HG03025 (cell line): ENCODE results near the gene COL6A2.
"Not testable (repeated sequence)": the region's sequence is repeated elsewhere in the genome, so short reads cannot be mapped to it uniquely, and the experiment has no call there.

Experiments used
- ATAC-seq: cut with Tn5 transposase; IDR thresholded peaks from one replicate; pipeline ENCODE4 v1.9.1; 2021; ENCODE audit warnings: mild to moderate bottlenecking, moderate library complexity; ENCODE audit not compliant: unreplicated experiment, low FRiP score

The COL6A2 gene

DNA sequence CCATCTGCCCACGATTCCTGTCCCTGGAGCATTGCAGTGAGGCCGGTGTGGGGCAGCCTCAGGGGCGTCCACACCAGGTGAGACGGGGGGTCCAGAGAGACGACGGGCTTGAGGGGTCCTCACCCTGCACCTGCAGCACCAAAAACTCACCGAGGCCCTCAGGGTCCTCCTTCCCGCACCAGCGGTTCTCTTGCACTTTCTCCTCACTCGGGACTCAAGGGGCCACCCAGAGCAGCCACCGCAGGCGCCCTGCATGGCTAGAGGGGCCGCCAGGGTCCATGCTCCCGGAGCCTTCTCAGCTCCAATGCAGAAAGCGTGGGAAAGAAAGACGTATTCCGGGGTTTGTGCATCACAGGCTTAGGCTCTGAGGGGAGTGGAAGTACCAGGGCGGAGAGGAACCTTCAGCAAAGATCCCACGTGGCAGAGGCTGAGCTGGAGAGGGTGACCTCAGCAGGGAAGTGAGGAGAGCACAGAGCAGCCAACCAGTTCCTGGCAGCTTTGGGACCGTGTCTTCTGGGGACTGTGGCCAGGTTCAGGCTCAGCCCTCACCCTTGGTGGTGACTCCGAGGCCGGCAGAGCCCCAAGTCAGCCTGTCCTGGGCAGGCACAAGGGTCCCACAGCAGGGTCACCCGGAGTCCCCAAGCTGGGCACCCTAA is 19.5 kb upstream of the COL6A2 start:
- ATAC-seq: no peak

DNA sequence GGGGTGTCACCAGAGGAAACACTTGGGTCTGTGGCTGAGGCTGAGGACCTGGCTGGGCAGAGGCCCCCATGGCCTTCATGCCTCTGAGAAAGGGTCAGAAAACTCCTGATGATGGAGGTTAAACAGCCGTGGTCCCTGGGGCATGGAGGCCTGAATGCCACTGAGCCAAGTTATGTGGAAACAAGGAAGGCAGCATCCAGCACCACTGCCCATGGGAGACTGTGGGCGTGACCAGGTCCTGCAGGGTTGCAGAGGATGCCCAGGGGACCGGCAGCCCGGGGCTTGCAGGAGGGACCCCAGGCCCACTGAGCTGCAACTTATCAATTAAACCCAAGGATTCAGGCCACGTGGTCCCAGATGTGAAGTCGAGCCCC is 18.9 kb upstream of the COL6A2 start:
- no peak for ATAC-seq

DNA sequence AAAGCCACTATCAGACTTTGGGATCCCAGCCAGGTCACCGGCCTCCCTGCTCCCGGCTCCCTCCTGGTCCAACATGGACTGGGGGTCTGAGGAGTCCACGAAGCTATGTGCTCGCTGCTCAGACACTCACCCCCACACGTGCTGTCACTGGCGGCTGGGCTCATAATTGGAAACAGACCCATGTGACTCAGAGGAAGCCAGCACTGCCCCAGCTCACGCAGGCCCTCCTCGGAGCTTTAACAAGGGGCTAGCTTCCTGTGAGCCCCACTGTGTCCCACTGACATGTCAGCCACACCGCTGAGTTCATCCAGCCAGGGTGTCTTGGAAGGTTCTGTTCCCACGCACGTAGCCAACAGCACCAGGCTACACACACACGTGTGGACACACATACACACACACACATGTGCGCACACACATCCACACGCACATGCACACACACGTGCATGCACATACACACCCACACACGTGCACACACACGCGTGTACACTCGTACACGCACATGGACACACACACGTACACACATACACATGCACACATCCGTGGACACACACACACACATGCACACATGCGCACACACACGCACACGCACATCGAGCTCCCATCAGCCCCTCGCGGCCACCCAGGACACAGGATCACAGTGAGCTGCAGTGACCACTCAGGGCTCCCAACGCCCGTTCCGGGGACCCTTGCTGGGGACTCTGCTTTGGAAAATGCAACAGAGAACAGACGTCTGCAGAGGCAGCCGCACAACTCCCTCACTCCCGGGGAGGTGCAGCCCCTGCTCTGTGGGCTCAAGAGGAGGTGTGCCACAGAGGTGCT is 18.4 kb upstream of the COL6A2 start:
- ATAC-seq: no peak

DNA sequence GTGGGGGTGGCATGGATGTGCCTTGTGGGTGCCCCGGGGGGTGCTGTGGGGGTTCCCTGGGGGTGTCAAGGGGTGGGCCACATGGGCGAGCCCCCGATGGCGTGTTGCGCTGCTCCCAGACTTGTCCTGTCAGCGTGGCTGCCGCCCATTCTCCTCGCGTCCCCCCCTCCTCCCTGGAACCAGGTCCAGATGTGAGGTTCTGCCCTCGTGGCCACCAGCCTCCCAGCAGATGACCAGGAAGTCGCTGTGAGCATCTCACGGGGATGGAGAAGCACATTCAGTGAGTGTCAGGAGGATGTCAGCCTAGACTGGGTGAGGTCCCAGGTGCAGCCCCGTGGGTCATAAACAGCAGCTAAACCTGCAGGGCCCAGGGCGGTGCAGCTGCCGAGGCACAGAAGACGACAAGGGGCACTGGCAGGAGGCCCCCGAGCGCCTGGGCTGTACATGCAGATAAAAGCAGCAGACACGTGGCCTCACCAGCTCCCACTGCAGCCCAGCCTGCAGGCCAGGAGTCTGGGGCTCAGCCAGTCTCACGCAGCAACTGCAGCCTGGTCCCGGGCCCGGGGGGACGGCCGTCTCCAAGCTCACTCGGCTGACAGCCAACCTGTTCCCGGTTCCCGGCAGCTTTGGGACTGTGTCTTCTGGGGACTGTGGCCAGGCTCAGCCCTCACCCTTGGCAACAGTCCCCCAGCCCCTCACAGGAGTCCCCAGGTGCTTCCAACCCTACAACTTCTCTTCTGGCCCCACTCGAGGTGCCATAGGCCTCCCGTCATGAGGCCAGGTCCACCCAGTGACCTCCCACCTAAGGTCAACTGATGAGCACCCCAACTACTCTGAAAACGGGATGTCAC is 17.5 kb upstream of the COL6A2 start:
- no peak for ATAC-seq

DNA sequence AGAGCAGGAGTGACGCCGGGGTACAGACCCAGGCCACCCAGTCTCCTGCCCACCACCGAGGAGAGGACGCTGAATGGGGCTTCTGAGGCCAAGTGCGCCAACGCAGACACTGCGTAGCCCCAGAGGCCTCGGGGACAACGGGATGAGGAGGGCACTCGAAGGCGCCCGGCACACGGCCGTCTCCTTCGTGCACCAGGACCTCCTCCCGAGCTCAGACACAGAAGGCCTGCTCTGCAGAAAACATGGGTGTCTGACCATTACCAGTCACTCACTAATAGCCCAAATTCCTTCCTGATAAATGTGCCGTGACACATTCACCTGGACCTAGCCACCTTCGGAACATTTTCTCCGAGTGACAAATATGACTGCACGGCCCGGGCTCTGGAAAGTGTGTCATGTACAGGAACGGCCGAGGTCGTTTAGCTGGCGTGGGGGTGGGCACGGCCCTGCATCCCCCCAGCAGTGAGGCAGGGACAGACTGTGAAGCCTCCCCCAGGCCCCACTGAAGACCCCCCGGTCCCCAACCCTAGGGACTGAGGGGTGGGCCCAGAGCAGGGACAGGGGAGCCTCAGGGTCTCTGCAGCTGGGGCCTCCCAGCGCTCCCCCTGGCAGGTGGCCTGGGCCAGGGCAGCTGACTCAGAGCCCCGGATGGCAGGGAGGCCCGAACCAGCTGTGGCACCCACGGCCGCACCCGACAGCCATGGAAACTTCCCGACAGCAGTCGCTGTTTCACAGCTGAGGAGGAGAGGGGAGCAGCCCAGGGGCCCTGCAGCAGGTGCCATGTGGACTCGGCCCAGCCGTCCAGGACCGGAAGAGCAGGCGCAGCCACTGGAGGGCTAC is 16.7 kb upstream of the COL6A2 start:
- no peak for ATAC-seq

DNA sequence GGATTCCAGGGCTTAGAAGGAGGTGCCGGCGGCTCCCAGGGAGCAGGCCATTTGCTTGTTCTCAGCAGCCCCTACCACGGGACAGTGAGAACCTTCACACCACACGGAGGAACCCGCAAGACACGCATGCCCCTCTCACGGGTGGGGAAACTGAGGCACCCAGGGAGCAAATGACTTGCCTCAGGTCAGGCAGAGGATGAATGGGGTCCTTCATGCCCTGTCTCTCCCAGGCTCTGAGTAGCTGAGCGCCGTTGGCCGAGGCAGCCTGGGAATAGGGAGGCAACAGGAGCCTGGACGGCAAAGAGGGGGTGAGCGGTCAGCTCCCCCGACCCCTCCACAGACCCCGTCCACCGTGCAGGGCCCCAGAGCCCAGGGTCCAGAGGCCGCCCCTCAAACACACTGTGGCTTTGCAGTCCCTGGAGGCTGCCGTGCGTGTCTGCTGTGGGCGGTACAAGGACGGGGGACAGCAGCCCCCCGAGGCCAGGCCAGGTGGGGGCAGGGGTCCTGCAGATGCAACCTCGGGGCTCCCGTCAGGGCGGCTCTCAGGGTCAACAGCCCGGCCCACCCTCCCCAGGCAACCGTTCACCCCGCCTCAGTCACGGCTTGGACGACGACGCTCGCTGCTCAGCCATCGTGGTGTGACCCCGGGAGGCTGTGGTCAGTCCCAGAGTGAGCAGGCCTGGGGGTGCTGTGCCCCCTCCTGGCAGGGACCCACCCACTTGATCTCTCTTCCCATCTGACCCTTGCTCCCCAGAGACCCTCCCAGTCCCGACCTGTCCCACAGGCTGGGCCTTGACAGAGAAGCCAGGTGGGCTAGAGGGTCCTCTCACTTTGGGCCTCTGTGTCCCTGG is 15.8 kb upstream of the COL6A2 start:
- no peak for ATAC-seq

DNA sequence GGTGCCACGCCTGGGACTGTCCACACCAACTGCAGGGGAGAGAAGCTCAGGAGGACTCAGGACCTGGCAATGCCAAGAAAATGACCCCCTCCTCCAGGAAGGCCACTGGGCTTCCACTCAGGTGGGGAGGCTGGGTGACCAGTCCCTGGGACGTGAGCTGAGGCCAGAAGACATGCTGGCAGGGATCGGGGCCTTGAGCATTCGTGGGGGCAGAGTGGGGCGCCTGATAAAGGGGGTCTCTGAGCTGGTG is 15.3 kb upstream of the COL6A2 start:
- ATAC-seq: no peak

DNA sequence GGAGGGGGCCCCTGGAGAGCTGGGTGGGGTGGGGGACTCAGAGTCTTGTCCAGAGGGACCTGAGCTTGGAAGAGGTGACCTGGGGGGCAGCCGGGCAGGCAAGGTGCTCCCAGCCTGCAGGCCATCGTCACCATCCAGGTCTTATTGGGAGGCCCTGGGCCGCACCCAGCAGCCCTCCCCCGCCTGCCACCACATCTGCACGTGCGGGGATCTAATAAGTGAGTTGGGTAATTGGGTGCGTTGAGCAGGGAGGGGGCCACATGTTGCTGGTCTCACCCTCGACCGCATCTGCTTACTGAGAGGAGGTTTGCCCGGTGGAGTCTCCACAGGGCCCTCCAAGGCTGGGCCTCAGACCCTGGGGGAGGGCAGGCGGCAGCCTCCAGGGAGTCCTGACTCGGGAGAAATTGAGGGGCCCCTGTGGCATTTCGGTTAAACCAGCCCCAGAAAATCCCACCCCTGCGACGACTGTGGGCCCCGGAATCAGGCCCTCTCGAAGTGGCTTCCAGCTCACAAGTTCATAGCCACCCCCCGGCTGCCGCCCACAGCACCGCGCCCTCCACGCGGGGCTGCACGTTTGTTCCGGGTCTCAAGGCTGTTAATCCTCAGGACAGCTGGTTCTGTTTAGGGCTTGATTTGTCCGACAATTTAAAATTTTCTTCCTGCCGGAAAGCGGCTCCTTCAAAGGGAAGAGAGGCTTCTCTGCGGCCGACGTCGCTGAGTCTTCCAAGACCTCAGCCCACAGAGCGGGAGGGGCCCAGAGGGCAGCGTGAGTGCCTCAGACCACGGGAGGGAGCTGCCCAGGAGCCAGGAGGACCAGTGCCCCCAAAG is 14.7 kb upstream of the COL6A2 start:
- no peak for ATAC-seq

DNA sequence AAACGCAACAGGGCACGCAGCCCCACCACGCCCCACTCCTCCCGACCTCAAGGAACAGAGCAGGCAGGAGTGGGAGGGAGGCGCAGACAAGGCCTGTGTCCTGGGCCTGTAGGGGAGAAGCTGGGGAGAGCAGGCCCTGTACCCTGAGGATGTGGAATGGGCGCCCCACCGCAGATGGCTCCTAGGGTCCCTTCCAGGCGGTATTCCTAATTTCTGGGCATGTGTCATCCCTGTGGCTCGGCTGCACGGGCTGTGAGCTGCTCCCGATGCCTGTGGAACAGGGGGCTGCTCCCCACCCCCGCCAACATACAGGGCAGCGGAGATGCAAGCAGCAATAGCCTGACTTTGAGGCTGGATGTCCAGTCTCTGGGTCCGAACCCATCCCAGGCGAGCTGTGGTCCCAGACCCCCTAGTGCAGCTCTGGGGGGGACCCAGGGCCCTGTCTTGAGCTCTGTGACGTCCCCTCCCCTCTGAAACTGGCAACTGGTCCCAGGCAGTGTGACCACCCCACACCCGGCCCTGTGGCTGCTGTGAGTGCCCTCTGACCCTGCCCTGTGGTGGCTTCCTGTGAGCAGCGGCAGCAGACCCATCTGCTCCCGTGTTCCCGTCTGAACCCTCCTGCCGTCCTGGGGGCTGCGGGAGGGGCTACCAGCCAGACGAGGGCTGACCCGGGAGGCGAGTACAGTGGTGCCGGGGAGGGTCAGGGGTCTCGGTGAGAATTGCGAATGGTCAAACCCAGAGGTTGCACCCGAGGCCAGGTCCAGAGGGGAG is 13.9 kb upstream of the COL6A2 start:
- ATAC-seq: no peak

DNA sequence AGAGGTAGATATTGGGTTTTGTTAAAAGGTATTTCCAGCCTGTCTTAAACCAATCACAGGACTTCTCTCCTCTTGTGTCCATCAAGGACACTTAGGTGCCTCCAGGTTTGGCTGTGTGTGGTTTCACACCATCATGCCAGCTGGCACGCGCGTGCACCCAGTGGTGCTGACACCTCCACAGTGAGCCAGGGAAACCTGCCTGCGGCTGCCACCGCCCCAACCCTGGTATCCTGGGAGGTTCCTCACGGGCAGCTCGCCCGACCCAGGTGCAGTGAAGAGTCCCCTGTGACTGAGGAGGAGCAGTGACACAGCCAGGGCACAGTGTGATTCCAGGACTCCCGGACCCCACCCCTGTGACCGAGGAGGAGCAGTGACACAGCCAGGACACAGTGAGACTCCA is 13.2 kb upstream of the COL6A2 start:
- ATAC-seq: no peak

DNA sequence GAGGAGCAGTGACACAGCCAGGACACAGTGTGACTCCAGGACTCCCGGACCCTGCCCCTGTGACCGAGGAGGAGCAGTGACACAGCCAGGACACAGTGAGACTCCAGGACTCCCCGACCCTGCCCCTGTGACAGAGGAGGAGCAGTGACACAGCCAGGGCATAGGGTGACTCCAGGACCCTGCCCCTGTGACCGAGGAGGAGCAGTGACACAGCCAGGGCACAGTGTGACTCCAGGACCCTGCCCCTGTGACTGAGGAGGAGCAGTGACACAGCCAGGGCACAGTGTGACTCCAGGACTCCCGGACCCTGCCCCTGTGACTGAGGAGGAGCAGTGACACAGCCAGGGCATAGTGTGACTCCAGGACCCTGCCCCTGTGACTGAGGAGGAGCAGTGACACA is 12.7 kb upstream of the COL6A2 start:
- ATAC-seq: not testable (repeated sequence)

DNA sequence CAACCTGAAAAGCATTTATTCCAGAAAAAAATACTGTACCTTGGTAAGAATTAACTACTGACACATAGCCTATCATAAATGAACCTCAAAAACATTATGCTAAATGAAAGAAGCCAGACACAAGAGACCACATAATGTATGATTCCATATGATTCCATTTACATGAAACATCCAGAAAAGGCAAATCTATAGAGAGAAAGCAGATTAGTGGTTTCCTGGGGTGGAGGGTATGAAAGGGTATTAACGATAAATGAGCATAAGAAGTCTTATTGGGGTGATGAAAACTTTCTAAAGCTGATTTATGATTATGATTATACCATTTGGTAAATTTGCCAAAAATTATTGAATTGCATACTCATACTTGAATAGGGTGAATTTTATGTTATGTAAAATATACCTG is 10.3 kb upstream of the COL6A2 start:
- no peak for ATAC-seq

DNA sequence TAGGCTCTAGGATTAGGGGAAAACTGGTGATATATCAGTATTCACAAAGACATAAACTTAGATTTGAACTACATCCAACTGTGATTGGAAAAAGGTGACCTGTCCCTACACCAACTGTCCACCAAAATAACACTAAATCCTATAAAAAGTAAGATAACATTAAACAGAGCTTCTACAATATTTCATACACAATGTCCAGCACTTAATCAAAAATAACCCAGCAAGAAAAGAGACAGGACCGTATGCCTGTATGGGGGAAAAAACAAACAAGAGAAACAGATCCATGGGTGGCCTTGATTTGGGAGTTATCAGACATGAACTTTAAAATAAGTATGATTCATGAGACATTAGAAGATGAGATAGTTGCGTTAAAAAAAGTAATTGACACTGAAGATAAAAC is 9.7 kb upstream of the COL6A2 start:
- no peak for ATAC-seq

DNA sequence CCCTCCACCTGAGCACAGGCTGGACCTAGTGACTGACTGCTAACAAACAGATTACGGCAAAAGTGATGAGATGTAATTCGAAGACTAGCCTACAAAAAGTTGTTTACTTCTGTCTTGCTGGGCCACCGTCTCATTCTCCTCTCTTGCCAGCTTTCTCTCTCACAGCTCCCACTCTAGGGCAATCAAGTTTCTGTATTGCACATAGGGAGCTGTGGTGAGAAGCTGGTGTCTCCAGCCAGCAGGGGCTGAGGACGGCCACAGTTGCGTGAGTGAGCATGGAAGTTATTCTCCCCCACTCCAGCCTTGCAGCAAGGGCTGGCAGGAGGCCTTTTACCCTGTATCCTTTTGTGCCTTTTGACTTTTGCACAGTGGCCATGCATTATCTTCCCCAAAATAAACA is 8.6 kb upstream of the COL6A2 start:
- no peak for ATAC-seq

DNA sequence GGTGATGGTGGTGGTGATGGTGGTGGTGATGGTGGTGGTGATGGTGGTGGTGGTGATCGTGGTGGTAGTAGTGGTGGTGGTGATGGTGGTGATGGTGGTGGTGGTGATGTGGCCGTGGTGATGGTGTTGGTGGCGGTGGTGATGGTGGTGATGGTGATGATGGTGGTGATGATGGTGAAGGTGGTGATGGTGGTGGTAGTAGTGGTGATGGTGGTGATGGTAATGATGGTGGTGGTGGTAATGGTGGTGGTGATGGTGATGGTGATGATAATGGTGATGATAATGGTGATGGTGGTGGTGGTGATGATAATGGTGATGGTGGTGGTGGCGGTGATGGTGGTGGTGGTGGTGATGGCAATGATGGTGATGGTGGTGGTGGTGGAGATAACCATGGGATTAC is 6.8 kb upstream of the COL6A2 start:
- no peak for ATAC-seq

DNA sequence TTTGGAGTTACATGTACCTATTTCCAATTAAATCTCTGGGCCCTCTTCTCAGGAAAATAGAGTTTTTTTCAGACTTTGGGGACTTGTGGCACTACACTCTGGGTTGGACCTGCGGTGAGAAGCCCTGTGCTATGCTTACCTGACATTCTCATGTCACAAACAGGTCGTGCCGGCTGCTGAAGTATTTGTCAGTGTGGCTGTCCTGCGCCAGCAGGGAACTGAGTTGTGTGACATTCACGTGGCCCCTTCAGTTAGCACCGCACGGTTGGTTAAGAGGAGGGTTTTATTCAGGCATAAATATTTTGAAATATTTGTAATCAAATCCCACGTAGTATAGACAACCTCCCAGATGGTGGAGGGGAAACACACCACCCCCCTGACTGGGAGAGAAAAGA is 6.3 kb upstream of the COL6A2 start:
- no peak for ATAC-seq

DNA sequence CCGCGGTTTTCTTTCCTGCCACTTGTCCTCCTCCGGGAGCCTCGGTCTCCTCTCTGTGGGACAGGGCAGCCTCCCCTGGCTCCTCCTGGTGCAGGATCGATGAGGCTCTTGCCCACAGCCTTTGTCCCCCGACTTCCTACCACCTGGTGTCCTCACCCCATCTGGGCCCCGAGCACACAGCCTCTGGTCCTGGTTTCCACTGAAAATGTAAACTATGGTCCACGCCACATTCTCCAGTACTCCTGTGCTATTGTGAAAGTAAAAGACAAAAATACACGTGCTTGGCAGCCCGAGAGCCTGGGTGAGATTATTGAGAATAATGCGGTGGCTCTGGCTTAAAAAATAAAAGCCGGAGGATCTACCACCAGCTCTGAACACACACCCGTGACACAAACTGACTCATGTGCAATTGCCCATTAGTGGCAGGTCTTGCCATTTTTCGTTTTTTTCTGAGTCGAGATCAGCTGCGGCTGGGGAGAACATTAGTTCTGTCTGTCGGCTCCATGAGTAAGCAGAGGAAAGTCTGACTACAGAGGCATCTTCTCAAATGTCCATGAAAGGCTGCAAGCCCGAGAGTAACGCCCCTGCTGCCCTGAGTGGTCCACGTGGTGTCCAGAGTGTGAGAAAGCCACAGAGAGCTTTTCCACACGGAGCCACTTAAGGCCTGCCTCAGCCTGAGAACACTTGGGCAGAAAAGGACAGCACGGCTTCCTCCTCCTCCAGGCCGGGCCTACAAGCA is 5.7 kb upstream of the COL6A2 start:
- ATAC-seq: no peak
